Renal cortex interstitium (tissue), 11 donors: ENCODE measurements around the gene MIDN. TPM values are rescaled to one million over a fixed set of nuclear protein-coding genes. Genes with fewer than 3 reads are reported as not detected.

ENCODE experiments used
- DNase-seq, 11 donors: peaks; one replicate each; pipeline ENCODE4 v3.0.0-alpha.2; 2013; ENCODE audit warnings: low read depth in 9 of 11, low spot score in 4 of 11; ENCODE audit errors: extremely low read depth in 1 of 11
- polyA plus RNA-seq, 3 donors: library from polyadenylated mRNA; unstranded; fragments of 120-200 nt; gene quantifications; one replicate each; pipeline ENCODE4 v1.2.1, GENCODE V29; 2013; ENCODE audit not compliant: insufficient read length in 3 of 3

The MIDN gene
- polyA plus RNA-seq, 3 donors: 42.1 to 70.7 (median 67.6) TPM

- no peak for DNase-seq
These were observed 14.8 kb downstream of the MIDN start for GRCh38 chr19:1263188-1263587.

DNA sequence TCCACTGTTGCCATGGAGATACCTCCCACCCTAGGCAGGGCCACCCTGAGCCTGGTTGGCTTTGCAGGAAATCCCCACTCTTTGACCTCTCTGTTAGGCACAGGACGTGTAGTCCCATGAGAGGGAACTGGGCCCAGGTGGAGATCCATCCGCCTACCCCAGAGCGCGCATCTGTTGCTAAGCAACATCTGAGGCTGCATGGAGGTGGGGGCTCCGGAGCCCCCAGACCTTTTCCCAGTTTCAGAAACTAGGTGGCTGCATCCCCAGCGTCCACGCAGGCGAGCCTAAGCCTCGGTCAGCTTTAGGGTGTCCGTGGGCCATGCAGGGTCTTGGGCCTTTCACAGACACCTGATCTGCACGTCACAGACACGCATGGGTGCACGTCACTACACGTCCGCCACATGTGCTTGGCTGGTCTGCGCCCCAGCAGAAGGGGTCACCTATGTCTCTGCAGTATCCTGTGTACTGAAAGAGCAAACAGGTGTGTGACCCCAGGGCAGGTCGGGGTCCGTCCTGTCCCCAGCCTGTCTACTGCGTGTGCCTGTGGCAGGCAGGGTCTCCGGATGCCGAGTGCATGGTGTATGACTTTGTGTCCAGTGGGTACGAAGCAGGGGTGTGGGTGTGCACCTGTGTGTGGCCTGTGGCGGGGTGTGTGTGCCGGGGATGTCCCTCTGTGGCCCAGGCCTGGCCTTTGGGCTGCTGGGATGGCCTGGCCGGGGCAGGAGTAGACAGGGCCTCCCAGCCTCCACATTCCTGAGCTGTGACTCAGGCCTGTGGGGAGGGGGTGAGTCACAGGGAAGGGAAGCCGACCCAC is 16.6 kb downstream of the MIDN start:
- DNase-seq: no peak

DNA sequence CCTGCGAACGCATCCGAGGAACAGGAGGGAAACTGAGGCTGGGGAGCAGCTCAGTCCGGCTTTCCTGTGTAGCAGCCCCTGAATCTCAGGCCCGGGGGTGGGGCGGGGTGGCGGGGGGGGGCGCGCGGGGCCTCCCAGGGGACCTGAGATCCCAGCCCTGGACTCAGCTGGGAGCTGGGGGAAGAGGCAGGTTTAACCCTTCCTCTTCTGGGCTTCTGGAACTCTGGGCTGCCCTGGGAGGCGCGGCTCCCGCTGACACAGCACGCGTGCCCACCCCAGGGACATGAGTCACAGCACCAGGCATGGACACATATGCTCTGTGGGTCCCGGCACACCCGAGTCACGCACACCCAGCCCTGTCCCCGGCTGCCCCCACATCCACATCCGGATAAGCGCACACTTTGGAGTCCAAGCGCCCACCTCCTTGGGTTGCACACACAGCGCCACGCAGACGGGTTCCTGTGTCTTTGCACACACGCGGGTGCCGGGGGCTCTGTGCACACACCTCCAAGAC is 17.3 kb downstream of the MIDN start:
- DNase-seq: no peak

GRCh38 chr19:1266129-1266915 is 17.9 kb downstream of the MIDN start:
- DNase-seq: no peak

- no peak for DNase-seq
These were observed 18.6 kb downstream of the MIDN start for GRCh38 chr19:1266916-1267476.

DNA sequence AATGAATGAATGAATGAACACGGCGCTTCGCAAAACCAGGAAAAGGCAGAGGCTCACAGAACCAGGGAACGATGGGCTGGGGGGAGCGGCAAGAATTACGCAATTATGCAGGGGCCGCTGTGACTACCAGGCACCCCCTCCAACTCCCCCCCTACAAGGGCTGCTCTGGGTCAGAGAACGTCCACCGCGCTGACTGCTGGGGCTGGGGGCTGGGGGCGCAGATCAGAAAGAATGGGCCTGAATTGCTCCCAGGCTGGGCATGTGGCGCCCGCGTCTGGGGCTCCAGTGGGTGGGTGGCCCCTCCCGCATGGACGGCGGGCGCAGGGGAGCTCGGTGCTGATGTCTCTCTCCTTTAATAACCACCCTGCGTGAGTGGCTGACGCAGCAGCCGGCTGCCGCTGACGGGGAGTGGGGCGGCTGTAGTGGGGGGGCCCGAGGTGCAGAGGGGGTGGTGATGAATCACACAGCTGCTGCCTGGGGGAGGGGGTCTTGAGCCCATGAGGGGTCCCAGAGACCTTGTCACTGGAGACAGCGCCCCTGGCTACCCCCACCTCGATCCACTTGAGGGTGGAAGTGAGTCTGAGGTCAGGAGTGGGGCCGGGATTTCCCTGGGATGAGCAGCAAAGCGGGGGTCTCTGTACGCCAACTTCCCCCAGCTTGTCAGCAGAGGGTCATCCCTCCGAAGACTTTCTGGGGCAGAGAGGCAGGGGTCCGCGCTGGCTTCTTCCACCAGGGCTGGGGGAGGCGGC is 19.3 kb downstream of the MIDN start:
- no peak for DNase-seq

GRCh38 chr19:1268226-1269064 is 20.1 kb downstream of the MIDN start:
- no peak for DNase-seq

DNA sequence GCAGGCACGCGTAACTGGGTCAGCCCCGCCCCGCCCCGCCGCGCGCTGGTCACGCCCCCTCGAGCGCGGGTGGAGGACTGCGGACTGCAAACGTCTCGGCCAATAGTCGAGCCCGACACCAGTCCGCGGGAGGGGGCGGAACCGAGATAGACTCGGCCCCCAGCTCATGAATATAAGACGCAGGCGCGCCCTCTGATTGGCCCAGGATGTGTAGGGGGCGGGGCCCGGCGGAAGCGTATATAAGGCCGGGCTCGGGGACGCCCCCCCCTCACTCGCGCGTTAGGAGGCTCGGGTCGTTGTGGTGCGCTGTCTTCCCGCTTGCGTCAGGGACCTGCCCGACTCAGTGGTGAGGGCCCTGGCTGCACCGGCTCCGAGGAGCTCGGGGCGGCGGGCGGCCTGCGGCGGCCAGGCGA is 20.7 kb downstream of the MIDN start, which contains the start of gene CIRBP:
CIRBP (plus strand) TSS at position 268 of the 413 bp plus-strand sequence. CDS start 1,602 bp downstream, outside the sequence.
- peak in 10 of 11 donors; percentile 91 to 99 (median 98) for DNase-seq

- peak in 4 of 11 donors; percentile 78 to 83 (median 81) for DNase-seq
These were observed 21.3 kb downstream of the MIDN start for GRCh38 chr19:1269478-1270212.

DNA sequence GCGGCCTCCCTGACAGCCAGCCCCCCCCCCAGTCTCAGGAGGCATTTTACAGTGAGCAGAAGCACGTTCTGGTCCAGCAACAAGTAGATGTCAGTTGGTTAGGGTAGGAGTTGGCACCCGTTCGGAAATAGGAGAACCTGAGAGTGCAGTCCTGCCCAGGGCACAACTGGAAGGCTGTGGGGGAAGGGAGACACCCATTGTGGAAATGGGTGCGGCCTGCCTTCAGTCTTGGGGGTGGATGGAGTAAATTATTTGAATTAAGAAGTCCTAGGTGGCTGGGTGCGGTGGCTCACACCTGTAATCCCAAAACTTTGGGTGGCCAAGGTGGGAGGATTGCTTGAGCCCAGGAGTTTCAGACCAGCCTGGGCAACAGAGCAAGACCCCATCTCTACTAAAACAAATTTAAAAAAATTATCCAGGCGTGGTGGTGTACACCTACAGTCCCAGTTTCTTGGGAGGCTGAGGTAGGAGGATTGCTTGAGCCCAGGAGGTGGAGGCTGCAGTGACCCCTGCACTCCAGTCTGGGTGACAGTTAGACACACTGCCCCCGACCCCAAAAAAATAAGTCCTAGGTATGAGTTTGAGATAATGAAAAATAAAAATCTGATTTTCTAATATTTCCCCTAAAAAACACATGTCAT is 21.9 kb downstream of the MIDN start:
- no peak for DNase-seq

GRCh38 chr19:1270854-1271527 is 22.6 kb downstream of the MIDN start:
- DNase-seq: no peak

- no peak for DNase-seq
These were observed 23.4 kb downstream of the MIDN start for GRCh38 chr19:1271528-1272422.

- DNase-seq: no peak
These were observed 24.3 kb downstream of the MIDN start for GRCh38 chr19:1272423-1273262.

DNA sequence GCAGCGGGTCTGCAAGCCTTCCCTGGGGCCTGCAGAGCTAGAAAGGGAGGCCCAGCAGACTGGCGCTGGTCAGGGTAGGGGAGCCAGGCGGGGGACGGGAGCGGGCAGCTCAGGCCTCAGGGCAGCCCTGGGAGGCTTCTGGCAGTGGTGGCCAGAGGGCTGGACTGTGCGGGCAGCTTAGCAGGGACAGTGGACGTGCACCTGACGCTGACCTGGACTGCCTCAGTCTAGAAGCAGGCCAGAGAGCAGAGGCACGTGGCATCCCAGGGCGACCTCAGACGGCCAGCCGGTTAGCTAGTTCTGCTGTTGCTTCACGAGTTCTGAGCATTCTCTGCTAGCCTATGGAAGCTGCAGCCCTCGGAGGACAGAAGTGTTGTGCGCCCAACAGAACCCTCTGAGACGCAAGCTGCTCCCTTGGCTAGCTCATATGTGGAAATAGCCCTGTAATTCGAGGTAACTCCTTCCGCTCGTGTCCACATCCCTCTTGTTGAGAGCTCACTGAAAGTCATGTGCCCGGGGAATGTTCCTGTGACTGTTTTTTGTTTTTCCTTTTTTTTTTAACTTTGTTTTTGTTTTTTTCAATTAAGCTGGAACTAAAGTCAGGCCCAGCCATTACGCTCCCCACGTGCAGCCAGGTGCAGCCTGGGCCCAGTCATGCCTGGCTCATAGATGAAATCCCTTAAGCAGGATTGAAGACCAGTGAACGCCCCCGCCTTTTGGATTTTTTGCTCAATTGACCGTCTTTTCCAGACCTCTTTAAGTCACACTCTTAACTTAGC is 25.1 kb downstream of the MIDN start:
- DNase-seq: no peak
